ENCODE measurements around the gene ADAM19. TPM values are rescaled to one million over a fixed set of nuclear protein-coding genes. Genes with fewer than 3 reads are reported as not detected.

ADAM19 gene
- polyA plus RNA-seq, 1 of the 3 experiments (the other 2 are of a cell fraction), result 46.9 TPM

- Histone ChIP-seq H3K4me1 (ENCODE audit: control insufficient read depth in 1 of 2, insufficient read depth in 2 of 2, low read depth in 1 of 2, low read length in 1 of 2) (peaks cover 8 to 32% of the 10 kb centered on the region in 2 experiments; a peak in 2 of 4 replicates), H3K4me3 (ENCODE audit: low read depth in 2 of 2, low read length in 1 of 2) (no peak overlapping the region), H3K27ac (ENCODE audit: low read depth in 2 of 2, low read length in 1 of 2) (no peak overlapping the region), H3K9me3 (peaks cover 5% of the 10 kb centered on the region), H4K20me1 (ENCODE audit: insufficient read depth) (no peaks in the 10 kb centered on the region), H3K9ac (no peak overlapping the region), H3F3A (replicated peaks; ENCODE audit: insufficient read depth) (peaks cover 12% of the 10 kb centered on the region), H3K27me3 (ENCODE audit: insufficient read depth) (no peaks in the 10 kb centered on the region), H3K36me3 (replicated peaks in 1 of 2; ENCODE audit: control insufficient read depth in 1 of 2, insufficient read depth in 2 of 2, low read length in 1 of 2) (peaks cover 0 to under 1% of the 10 kb centered on the region in 2 experiments), H3K79me2 (ENCODE audit: insufficient read depth) (no peaks in the 10 kb centered on the region), H3K9me2 (no peaks in the 10 kb centered on the region), H2AFZ (ENCODE audit: low read depth) (0 out of 2 replicates have a peak overlapping the region, but pooled peaks have one; percentile 8), H3K4me2 (no peak overlapping the region)
- 99% methylated on average over 9 of the region's 9 CpGs for WGBS (ENCODE audit: low lambda C conversion rate)
- ChIA-PET POLR2A (no interaction called here), CTCF (interaction anchor here (1.0 to 2.4 kb wide), 4 partner anchors 10 to 30 kb away, joined by 3 to 16 read pairs (median 4); no protein-coding TSS in a partner anchor)
- DNase-seq, result no peak
- TF ChIP-seq IRF3 (IDR thresholded peaks at IDR 0.05; ENCODE audit: low read depth, low read length), result no peak
These were observed 129.1 kb downstream of the ADAM19 start for GRCh38 chr5:157446412-157446935.

- ChIA-PET CTCF (interaction anchor here (1.1 to 2.4 kb wide), 3 partner anchors 14 to 30 kb away, joined by 3 to 16 read pairs (median 5); no protein-coding TSS in a partner anchor), POLR2A (no interaction called here)
- H3K9ac ChIP-seq, result no peak overlapping the region
- H3K27me3 ChIP-seq (ENCODE audit: insufficient read depth), result no peaks in the 10 kb centered on the region
- H3K4me2 ChIP-seq, result no peak overlapping the region
- H4K20me1 ChIP-seq (ENCODE audit: insufficient read depth), result no peaks in the 10 kb centered on the region
- peaks cover 0 to 5% of the 10 kb centered on the region in 2 experiments for H3K36me3 ChIP-seq (replicated peaks in 1 of 2; ENCODE audit: control insufficient read depth in 1 of 2, insufficient read depth in 2 of 2, low read length in 1 of 2)
- no peak for DNase-seq
- no peak overlapping the region for H3K4me3 ChIP-seq (ENCODE audit: low read depth in 2 of 2, low read length in 1 of 2)
- peaks cover 8 to 32% of the 10 kb centered on the region in 2 experiments; a peak in 2 of 4 replicates for H3K4me1 ChIP-seq (ENCODE audit: control insufficient read depth in 1 of 2, insufficient read depth in 2 of 2, low read depth in 1 of 2, low read length in 1 of 2)
- no peaks in the 10 kb centered on the region for H3K79me2 ChIP-seq (ENCODE audit: insufficient read depth)
- 92% methylated on average over 5 of the region's 5 CpGs for WGBS (ENCODE audit: low lambda C conversion rate)
- H3F3A ChIP-seq (replicated peaks; ENCODE audit: insufficient read depth), result peaks cover 13% of the 10 kb centered on the region
- no peak overlapping the region for H3K27ac ChIP-seq (ENCODE audit: low read depth in 2 of 2, low read length in 1 of 2)
- no peaks in the 10 kb centered on the region for H3K9me2 ChIP-seq
- peaks cover 9% of the 10 kb centered on the region for H3K9me3 ChIP-seq
- 0 out of 2 replicates have a peak overlapping the region, but pooled peaks have one; percentile 8 for H2AFZ ChIP-seq (ENCODE audit: low read depth)
- no peak for TF ChIP-seq RFX5 (IDR thresholded peaks at IDR 0.05; ENCODE audit: low read length)
- no peak for TF ChIP-seq MAX (IDR thresholded peaks at IDR 0.05; ENCODE audit: low read depth)
- no peak for TF ChIP-seq REST (IDR thresholded peaks at IDR 0.05; ENCODE audit: low read depth, low read length)
- TF ChIP-seq GATA2 (CRISPR knock-in tag; IDR thresholded peaks at IDR 0.05), result no peak
- TF ChIP-seq MEF2A (IDR thresholded peaks at IDR 0.05; ENCODE audit: borderline replicate concordance, low read depth), result no peak
- TF ChIP-seq PBX3 (IDR thresholded peaks at IDR 0.05), result no peak
- TF ChIP-seq USF2 (IDR thresholded peaks at IDR 0.05; ENCODE audit: borderline replicate concordance, low read depth, low read length), result no peak
- no peak for TF ChIP-seq SIN3A (IDR thresholded peaks at IDR 0.05; ENCODE audit: borderline replicate concordance, low read depth, low read length)
- TF ChIP-seq RCOR1 (IDR thresholded peaks at IDR 0.05; ENCODE audit: low read length), result no peak
- TF ChIP-seq EP300 (IDR thresholded peaks at IDR 0.05; ENCODE audit: borderline replicate concordance in 1 of 2, low read depth in 1 of 2, low read length in 1 of 2), result no peak
- no peak for TF ChIP-seq SMC3 (IDR thresholded peaks at IDR 0.05; ENCODE audit: low read depth, low read length)
- TF ChIP-seq POLR2AphosphoS5 (IDR thresholded peaks at IDR 0.05; ENCODE audit: low read depth, low read length), result no peak
- TF ChIP-seq USF1 (IDR thresholded peaks at IDR 0.05; ENCODE audit: borderline replicate concordance, low read depth), result no peak
- no peak for TF ChIP-seq IRF3 (IDR thresholded peaks at IDR 0.05; ENCODE audit: low read depth, low read length)
- no peak for TF ChIP-seq FOXM1 (IDR thresholded peaks at IDR 0.05; ENCODE audit: low read depth)
These were observed 129.7 kb downstream of the ADAM19 start for GRCh38 chr5:157445745-157446411.

All from SK-N-SH (cell line).